HL-60/S4 treated with phorbol 12-myristate 13-acetate at 8.2 ng/mL for 4 days and 3 days (cell line): ENCODE measurements around the gene COL4A2.

Source experiments
- in situ Hi-C: fragments of 300-500 bp; cut with MboI; formaldehyde crosslinking; loops from 2 replicates; pipeline ENCODE4 v1.15.0; 2022; ENCODE audit warnings: low sequenced_read_pairs

COL4A2 gene

DNA sequence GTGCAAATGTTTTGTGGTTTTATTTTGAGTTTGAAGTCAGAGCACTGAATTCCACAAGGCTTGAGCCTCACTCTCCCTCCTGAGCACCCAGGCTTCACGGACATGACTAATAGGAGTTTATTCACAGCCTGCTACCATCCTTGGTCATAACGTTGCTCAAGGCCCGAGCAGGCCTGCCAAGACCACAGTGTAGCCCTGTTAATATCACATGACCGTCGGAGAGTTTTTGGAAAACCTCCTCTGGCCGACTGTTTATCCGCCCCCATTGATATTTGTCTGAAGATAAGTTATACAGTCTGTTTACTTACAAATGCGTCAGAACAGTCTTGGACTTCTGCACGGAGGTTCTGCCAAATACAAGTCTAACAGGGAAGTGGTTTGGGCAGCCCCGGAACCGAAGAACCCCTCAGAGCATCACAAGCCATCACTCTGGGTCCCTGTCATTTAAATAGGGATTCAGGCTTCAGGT is 89.9 kb downstream of the COL4A2 start:
- in situ Hi-C loops, result no loop called here

- in situ Hi-C loops, result no loop called here
Observed at GRCh38 chr13:110397436-110398115, 90.5 kb downstream of the COL4A2 start.

DNA sequence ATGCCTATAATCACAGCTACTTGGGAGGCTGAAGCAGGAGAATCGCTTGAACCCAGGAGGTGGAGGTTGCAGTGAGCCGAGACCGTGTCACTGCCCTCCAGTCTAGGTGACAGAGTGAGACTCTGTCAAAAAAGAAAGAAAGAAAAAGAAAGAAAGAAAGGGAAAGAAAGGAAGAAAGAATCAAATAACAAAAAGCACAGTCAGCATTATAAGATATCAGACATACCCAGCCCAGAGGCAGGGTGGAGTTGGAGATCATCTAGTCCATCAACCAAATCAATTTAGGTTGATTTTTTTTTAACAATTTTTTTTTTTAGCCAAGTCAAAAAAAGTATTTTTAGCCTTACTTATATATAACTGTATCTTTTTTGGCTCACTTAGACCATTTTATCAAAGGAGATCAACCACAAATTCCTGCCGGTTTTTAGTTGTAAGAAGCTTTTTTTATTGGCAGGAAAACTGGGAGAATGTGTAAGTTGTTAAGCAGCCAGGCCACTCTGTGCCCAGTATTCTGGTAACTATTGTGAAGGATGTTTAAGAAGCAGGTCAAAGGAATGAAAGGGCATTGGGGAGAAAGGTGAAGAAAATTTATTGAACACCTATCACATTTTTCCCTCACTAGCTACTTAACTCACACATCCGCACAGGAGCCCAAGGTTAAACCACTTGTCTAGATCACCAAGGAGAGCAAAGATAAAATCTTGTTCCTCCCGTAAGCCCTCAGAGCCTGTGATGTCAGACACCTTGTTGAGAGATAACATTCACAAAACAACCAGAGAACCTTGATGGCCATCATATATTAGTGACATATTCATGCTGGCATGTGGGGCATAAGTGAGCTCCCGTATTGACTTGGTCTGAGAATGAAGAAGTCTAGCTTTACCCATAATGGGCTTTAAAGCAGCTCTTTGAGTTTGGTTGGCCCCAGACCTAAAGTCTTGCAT is 91.8 kb downstream of the COL4A2 start:
- in situ Hi-C loops, result no loop called here

DNA sequence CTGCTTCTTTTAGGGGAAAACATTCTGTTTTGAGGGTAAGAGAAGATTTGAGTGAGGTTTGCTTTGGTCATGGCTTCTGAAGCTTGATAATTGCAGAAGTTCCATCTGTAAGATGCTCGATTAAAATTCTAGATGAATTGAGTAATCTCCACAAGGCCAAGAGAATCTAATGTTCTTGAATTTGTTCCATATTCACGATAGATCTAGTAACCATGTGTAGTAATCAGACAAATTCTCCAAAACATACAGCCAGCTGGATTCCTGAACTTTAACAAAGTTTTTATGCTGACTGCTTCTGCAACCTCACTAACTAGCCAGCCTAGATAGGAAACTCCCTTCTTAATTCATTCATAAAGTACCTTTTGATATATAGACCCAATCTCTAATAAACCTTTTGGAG is 92.7 kb downstream of the COL4A2 start:
- in situ Hi-C loops, result no loop called here

GRCh38 chr13:110400786-110401533 is 93.9 kb downstream of the COL4A2 start:
- in situ Hi-C loops, result no loop called here

- in situ Hi-C loops, result no loop called here
Observed at GRCh38 chr13:110402299-110403069, 95.4 kb downstream of the COL4A2 start.

- in situ Hi-C loops, result no loop called here
Observed at GRCh38 chr13:110403315-110403714, 96.2 kb downstream of the COL4A2 start.

DNA sequence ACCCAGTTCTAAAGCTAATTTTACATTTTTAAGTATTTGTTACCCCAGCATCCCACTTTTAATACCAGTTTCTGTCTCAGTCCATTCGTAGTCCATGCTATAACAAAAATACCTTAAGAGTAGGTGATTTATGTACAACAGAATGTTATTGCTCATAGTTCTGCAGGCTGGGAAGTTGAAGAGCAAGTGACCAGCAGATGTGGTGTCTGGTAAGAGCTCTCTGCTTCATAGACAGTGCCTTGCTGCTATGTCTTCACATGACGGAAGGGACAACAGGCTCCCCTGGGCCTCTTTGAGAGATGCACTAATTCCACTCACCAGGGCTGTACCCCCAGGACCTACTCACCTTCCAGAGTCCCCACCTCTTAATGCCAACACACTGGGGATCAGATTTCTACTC is 96.6 kb downstream of the COL4A2 start:
- in situ Hi-C loops, result no loop called here

DNA sequence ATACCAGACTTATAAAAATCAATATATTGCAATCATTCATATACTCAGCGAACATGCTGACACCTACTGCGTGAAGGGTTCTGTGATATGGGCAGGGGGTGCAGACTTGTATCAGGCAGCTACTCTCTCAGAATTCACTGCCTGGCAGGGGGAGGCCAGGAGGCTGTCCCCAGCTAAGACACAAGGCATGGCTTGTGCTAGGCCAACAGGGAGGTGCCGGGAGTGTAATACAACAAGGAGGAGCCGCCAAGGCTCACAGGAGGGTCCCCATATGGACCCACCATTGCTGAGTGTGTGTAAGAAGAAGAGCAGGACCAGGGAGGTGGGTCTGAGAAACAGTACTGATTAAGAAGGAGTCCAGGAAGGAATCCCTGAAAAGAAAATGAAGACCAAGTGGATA is 97.2 kb downstream of the COL4A2 start:
- in situ Hi-C loops, result no loop called here

DNA sequence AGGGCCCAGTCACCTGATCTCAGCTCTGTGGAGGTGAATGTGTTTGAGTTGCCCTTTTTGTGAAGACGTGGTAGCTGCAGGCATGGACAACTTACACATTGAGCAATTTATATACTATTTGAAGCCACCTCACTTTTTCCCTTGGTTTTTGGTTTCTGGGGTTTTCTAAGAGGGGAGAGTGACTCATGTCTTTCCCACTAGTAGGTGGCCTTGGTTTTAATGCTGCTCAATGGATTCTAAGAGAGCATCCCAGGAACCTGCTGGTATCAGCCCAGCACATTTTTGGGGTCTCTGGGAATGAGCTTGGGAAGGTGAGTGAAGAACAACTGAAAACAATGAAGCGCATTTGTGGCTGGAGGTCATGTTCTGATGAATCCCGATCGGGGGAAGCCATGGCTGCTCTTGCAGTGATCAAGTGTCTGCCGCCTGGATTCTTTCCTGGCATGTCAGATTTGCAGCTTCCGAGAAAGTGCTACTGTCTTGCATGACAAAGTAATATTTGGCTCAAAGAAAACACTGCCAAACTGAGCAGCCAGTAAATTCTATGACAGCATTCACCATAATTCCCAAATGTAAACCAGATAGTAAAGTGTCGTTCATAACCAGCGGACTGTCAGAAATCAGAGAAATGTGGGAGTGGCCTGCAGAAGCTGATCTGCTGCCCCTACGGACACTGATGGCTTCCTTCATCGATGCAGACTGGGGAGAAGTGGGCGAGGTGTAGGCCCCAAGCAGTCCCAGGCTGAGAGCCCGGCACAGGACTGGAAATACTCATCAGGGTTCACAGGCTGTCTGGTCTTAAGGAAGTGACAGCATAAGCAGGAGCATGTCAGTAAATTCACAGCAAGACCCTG is 98.7 kb downstream of the COL4A2 start:
- in situ Hi-C loops, result no loop called here

- in situ Hi-C loops, result no loop called here
Observed at GRCh38 chr13:110407021-110407420, 99.9 kb downstream of the COL4A2 start.

- in situ Hi-C loops, result no loop called here
Observed at GRCh38 chr13:110407531-110407930, 100.4 kb downstream of the COL4A2 start.

DNA sequence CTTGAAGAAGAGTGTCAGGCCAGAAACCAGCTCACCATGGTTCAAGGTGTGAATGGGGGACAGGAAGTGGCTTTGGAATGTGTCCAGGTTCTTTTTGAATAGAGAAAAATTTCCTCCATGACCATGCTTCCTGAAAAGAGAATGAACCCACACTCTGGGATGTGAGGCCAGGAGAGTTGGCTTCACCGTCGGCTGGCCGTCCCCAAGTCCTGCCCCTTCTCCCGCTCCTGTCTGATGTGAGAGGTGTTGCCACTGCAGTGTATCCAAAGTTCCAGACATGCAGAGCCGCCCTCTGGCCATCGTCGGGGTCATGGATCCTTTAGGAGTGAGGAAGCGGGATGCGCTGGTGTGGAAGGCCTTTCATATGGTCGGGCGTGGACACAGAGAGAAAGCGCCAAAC is 101.2 kb downstream of the COL4A2 start:
- in situ Hi-C loops, result no loop called here

DNA sequence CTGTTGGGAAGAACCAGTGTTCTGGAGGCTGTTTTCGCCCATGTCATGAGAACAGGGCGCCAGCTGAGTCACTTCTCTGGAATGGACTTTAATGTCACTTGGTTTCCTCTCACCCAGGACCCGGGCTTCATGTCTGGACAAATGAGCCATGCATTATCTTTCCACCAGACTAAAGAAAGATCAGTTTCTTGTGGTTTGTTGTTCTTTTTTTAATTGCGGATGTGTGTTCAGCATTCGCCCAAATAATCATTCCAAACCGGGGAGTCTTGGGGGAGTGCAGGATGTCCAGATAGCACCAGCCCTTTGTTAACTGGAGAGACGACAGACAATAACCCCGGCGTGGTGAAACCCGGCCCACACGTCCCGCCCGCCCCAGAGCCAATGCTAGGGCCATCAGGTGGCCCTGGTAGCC is 102.5 kb downstream of the COL4A2 start:
- in situ Hi-C loops, result no loop called here

DNA sequence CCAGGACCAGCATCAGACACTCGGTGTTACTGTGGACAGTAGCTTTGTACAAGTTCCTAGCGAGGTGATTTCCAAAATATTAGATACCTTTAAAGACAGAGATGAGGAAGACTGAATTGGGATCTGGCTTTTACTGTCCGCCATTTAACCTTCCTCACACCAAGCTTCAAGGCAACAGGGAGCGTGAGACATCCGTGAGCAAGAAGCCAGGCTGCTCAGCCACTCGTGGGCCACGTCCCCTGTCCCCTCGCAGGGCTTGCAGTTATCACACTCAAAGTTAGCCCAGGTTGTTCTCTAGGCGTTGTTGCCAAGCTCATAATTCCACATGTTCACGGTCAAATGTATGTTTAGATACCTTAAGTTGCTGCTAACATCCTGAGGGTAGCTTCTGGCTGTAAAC is 102.9 kb downstream of the COL4A2 start:
- in situ Hi-C loops, result no loop called here

DNA sequence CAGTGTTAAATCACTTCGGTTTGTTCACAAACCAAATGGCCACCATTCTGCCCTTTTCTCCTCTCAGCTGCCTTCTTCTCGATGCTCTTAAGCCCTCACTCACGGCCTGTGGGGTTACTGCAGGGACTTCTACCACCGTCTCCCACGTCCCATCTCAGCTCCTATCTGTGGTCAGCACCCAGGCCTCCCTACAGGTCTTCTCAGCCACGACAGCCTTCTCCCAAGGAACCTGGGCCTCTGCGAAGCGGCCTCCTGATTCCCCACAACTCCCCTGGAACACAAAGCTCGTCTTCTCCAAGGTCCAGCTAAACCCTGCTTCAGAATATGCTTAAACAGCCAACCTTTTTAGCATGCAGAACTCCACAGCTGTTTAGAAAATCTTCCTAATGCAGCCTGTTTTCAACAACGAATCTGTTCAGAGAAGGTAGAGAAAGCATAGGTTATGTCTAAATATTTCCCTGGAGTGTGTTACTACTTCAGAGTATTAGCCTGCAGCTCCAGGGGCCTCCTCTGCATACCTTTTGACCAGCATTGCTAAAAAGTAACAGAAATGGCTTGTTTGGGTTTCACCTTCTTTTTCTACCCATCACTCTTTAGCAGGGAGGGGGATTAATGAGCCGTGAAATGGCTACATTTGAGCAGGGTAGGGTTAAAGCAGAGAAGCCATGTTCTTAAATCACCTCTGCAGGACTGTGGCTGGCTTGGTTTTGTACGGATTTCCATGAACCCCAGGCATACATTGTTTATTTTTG is 104.0 kb downstream of the COL4A2 start:
- in situ Hi-C loops, result no loop called here

GRCh38 chr13:110411688-110412059 is 104.6 kb downstream of the COL4A2 start:
- in situ Hi-C loops, result no loop called here

DNA sequence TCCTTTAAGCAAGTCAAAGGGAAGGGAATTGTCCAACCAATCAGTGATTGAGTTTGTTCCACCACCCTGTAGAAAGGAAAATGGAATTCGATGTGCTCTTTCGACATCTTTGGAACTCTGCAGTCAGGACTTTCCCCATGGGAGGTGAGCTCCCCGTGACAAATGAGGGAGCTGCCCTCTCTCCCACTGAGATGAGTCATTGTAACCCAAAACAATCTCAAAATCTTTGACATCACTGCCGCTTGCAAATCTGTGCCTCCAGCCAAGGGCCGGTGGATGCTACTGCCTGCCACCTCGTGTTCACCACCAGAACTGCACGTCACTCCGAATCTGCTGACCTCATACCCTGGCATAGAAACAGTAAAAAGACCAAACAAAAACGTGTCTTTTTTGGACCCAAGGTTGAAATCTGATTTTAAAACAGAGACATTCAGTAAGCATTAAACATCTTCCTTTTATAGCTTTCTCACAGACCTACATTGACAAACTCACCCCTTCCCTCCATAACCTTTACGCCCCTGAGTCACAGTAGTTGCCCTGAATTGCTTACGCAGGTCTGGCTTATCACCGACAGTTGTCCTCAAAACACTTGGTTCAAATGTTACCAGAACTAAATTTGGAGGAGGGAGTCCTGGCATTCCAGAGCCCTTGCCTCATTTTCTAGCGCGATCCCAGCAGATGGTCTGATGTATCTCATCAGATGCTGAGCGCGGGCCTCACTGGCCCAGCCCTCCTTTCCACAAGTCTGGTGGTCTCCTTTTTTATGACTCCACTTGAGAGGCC is 105.2 kb downstream of the COL4A2 start:
- in situ Hi-C loops, result no loop called here
